HG03196 (cell line): ENCODE measurements around the gene SLC5A10.
A peak's percentile ranks its signal among the peaks of the same experiment; 100 is the strongest.
"Not testable (repeated sequence)": the region's sequence is repeated elsewhere in the genome, so short reads cannot be mapped to it uniquely, and the experiment has no call there.

Experiments used
- ATAC-seq: cut with Tn5 transposase; IDR thresholded peaks from one replicate; pipeline ENCODE4 v1.9.1; 2021; ENCODE audit not compliant: unreplicated experiment

SLC5A10 gene

DNA sequence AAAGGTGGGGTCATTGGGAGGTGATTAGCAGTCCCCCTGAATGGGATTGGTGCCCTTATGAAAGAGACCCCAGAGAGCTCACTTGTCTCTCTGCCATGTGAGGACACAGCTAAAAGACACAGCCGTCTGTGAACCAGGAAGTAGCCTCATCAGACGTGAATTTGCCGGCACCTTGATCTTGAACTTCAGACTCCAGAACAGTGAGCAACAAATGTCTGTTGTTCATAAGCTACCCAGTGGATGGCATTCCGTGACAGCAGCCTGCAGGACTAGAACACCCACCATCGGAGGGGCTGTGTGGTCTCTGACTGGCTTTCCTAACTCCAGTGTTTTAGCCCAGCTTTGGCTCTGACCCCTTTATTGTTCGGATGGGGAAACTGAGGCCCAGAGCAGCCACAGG lies 85.6 kb downstream of the SLC5A10 start:
- ATAC-seq = not testable (repeated sequence)

DNA sequence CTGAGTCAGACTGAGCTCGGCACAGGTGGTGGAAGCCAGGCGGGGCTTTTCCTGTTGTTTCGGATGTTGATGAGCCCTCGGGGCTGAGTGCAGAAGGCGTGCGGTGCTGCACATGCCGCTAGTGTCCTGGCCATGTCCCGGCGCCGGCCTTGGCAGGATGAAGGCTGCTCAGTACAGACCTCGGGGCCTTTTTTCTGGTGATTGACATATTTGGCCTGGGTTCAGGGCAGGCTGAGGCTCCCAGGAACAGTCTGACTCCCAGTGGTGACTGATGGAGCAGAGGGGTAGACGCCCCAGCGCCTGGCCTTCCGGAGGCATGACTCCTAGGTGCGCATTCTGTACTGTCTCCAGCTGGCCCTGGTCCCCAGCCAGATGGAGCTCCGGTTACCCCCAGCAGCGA lies 86.0 kb downstream of the SLC5A10 start:
- ATAC-seq = not testable (repeated sequence)

DNA sequence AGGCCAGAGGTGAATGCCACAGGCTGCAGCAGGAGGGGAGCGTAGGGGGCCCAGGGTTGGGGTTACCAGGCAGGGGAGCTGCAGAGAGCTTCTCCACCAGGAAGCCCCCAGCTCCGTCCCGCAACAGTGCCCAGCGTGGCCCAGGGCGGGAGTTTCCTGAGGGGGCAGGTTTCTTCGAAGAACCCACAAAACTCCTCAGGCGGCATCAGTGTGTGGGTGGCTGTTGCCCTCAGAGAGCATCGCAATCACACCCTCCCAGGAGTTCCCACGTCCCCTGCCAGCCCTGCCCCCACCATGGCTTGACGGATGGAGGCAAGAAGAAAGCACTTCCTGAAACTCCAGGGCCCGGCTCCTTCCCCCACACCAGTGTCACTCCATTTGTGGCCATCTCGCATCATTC lies 86.8 kb downstream of the SLC5A10 start:
- ATAC-seq = not testable (repeated sequence)

DNA sequence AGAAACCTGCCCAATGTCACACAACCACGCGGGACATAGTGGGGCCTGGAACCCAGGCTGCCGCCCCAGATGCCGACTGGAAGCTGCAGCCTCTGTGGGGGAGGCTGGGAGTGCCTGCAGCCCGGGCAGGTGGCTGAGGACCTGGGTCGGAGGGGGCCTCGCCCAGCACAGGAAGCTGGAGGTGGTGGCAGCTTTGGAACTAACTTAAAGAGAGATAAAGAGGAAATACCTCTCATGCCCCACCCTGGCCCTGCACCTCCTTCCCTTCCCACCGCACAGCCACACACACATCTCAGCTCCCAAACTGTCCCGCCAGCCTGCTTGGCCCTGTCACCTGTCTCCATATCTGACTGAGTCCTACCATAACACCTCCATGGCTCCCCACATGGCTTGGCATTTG lies 88.4 kb downstream of the SLC5A10 start:
- not testable (repeated sequence) for ATAC-seq

DNA sequence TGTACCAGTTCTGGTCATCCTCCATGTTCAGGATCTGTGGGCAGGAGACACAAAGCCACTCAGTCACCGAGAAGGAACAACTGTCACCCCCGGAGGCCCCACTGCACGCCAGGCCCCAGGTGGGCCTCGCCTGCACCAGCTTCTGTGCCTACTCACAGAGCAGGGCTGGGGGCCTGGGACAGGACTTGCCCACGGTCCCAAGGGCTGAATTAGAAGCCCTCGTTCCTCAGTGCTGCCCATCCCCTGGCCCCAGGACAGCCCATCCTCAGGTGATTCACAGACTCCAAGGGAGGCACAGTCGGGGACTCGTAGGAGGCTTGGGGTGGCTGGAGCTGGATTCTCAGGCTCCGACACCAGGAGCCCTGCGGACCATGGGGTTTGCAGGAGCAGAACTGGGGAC lies 89.9 kb downstream of the SLC5A10 start:
- ATAC-seq = not testable (repeated sequence)

DNA sequence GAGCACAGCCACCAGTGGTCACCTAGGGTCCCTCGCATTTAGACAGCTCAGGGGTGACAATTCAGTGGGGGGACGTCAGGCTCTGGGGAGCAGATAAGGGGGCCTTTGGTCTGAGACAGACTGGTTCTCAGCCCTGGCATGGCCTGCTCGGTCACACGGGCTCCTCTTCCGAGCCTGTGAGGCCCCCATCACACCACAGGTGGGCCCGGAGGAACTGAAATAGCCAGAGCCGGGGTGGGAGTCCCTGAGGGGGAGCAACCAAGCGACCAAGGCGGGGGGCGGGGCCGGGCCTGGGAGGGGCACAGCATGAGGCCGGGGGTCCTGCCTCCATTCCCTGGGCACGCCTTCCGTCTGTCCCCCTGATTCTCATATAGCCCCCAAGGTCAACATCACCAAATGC lies 90.4 kb downstream of the SLC5A10 start:
- not testable (repeated sequence) for ATAC-seq

DNA sequence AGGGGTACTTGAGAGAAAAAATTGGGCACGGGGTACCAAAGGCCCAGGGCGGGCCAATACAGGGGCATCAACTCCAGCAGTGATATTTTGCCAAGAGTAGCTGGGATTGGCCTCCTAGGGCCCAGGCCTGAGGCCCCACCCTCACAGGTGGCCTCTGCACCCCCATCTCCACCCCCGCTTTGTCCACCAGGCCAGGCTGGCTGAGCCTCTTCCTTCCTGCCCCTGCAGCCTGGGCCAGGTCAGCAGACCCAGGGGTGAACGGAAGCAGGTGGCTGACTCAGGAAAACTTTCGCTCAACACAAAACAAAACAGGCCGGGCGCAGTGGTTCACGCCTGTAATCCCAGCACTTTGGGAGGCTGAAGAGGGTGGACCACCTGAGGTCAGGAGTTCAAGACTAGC lies 91.1 kb downstream of the SLC5A10 start:
- not testable (repeated sequence) for ATAC-seq

DNA sequence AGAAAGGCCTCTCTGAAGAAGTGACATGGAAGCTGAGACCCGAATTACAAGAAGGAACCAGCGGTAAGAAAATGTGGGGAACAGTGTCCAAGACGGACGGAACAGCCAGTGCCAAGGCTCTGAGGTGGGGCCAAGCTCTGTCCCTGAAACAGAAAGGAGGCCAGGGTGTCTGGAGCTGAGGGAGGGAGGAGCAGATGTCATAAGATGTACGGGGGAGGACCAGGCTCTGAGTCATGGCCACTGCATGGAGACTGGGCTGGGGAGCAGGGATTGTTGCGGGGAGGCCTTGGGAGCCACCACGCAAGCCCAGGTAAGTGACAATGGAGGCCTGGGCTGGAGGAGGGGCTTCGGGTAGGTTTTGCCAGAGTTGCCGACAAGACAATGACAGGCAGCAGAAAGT lies 92.7 kb downstream of the SLC5A10 start:
- not testable (repeated sequence) for ATAC-seq

DNA sequence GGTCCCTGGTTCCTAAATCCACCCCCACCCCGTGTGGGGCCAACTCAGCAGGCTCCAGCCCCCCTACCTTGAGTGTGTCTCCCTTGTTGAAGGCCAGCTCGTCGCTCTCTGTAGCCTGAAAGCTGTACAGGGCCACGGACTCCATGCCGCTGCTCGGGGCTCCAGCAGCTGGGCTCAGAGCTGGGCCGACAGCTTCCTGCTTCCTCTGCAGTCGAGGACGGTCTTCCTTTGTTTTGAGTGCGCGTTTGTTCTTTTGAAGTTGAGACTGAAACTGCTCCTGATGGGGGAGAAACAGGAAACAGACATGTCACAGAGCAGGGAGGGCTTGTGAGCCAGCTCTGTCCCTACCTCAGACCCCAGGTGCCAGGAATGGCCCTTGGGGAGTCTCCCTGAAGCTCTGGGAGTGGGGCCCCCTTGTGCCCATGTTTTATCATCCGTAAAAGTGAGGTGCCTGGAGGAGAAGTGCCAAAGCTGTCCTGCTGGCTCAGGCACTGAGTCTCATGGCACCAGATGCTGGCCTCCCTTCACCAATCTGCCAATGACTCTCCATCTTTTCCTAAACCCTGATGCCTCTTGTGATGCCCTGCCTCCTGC lies 94.9 kb downstream of the SLC5A10 start, which contains the start of gene GRAP:
GRAP (minus strand) TSS at position 176 of the 594 bp plus-strand sequence; CDS start at position 145, 31 bp downstream.
- ATAC-seq = not testable (repeated sequence)

DNA sequence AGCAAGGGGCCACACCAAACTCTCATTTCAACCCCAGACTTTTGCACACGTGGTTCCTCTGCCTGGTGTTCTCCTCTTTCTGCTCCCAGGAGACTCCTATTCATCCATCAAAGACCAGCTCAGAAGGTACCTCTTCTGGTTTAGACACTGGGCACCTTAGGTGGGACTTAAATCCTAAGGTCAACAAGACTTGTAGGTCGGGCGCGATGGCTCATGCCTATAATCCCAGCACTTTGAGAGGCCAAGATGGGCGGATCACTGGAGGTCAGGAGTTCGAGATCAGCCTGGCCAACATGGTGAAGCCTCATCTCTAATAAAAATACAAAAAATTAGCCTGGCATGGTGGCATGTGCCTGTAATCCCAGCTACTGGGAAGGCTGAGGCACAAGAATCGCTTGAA lies 95.5 kb downstream of the SLC5A10 start:
- not testable (repeated sequence) for ATAC-seq

DNA sequence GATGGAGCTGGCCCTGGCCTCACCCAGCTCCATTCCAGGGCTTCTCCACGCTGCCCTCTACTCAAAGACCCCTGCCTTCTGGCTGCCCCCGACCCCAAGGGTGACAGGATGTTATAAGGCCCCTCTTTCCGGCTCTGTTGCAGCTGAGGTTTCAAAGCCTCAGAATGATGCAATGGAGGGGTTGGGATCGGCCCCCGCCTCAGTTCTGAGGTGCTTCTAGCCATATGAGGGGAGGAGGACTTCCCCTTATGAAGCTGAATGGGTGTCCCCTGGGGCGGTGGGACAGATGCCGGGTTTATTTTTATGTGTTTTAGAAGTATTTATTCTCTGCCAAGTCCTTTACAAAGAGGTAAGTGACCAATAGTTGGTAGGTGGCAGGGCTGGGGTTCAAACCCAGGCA lies 96.9 kb downstream of the SLC5A10 start:
- not testable (repeated sequence) for ATAC-seq

DNA sequence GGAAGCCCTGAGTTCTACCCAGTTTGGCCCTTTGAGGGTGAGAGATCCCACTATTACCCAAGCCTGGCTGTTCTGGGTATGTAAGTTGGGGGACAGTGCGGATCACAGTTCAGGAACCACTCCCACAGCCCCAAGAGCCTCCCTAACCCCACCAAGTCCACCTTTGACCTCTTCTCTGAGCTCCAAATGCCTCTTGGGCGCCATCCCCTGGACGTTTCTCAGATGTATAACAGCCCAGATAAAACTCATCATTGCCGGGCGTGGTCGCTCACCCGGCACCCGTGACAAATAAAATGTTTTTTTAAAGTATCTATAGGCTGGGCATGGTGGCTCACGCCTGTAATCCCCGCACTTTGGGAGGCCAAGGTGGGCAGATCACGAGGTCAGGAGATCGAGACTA lies 103.5 kb downstream of the SLC5A10 start:
- ATAC-seq = not testable (repeated sequence)

DNA sequence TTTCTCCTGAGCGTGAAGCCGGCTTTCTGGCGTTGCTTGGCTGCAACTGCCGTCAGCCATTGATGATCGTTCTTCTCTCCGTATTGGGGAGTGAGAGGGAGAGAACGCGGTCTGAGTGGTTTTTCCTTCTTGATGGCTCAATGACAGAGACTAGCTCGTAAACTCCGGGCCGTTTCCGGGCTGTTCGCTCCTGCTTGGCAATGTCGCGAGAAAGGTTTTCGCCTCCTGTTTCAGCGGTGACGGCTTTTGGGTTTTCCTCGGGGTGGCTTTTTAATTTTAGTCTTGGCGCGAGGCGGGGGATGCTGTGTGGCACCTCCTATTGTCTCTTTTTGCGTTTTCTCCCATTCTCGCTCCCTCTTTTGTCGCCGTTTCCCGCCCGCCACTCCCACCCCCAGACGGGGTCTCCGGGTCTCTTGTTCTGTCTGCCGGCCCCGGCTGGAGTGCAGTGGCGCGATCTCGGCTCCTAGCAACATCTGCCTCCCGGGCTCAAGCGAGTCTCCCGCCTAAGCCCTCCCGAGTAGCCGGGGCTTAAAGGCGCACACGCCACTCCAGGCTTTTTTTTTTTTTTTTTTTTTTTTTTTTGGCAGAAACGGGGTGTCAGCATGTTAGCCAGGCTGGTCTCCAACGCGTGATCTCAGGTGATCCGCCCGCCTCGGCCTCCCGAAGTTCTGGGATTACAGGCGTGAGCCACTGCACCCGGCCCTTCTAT lies 110.2 kb downstream of the SLC5A10 start:
- ATAC-seq = peak; percentile 41

DNA sequence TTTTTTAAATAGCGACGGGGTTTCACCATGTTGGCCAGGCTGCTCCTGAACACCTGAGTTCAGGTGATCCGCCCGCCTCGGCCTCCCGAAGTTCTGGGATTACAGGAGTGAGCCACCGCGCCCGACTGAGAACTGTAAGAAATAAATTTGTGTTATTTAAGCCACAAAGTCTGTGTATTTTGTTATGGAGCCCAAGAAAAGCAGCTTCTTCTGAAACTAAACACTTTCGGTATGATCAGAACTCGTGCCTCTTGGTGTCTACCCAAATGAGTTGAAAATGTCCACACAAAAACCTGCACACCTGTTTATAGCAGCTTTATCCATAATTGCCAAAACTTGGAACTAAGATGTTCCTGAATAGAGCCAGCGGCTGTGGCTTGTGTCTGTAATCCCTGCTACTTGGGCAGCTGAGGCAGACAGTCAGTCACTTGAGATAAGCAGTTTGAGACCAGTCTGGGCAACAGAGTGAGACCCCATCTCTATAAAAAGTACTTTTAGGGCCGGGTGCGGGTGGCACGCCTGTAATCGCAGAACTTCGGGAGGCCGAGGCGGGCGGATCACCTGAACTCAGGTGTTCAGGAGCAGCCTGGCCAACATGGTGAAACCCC lies 110.9 kb downstream of the SLC5A10 start:
- peak; percentile 53 for ATAC-seq

DNA sequence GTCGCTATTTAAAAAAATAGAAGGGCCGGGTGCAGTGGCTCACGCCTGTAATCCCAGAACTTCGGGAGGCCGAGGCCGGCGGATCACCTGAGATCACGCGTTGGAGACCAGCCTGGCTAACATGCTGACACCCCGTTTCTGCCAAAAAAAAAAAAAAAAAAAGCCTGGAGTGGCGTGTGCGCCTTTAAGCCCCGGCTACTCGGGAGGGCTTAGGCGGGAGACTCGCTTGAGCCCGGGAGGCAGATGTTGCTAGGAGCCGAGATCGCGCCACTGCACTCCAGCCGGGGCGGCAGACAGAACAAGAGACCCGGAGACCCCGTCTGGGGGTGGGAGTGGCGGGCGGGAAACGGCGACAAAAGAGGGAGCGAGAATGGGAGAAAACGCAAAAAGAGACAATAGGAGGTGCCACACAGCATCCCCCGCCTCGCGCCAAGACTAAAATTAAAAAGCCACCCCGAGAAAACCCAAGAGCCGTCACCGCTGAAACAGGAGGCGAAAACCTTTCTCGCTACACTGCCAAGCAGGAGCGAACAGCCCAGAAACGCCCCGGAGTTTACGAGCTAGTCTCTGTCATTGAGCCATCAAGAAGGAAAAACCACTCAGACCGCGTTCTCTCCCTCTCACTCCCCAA lies 111.5 kb downstream of the SLC5A10 start:
- not testable (repeated sequence) for ATAC-seq

DNA sequence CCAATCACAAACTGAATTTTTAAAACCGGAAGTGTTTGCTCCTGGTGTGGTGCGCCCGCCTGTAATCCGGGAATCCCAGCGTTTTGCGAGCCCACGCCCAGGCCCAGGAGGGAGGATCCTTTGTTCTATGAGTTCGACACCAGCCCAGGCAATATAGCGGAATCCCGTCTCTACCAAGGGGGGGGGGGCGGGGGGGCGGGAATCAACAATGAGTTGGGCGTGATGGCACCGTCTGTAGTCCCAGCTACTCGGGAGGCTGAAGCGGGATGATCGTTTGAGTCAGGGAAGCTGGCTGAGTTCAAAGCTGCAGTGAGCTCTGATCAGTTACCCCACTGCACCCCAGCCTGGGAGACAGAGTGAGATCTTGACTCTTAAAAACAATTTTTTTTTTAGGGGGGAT lies 112.4 kb downstream of the SLC5A10 start:
- not testable (repeated sequence) for ATAC-seq

DNA sequence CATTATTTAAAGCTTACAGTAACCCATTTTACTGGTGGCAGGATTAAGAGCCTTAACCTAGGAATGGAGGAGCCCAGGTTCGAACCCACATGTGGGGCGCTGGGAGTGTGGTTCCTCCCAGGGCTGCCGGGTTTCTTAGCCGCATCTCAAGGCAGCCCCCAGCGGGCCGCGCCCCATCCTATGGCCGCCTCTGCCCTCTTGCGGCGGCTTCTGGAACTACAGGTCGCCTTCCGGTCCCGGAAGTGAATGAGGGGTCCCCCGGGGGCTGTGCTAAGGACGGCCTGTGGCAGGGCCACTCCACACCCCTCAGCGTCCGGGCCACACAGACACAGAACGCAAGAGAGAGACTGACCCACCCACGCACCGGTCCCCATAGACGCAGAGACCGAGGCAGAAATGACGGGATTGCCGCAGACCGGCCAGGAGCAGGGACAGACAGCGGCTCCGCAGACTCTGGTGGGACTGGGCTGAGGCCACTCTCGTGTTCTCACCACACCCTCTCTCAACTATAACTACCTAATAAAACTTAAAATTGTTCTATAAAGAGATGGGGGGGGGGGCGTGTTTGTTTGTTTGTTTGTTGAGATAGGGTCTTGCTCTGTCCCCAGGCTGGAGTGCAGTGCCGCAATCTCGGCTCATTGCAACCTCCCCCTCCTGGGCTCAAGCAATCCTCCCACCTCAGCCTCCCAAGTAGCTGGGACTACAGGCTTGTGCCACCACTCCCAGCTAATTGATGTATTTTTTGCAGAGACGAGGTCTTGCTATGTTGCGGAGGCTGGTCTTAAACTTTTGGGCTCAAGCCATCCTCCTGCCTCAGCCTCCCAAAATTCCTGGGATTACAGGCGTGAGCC lies 118.6 kb downstream of the SLC5A10 start:
- ATAC-seq = peak; percentile 88
